Spinal cord (tissue), 10 donors: ENCODE data around the gene LRATD1. TPM values are rescaled to one million over a fixed set of nuclear protein-coding genes. Genes with fewer than 3 reads are reported as not detected.

Experiments used
- DNase-seq, 6 donors: peaks; one replicate each; pipeline versions ENCODE4 v3.0.0 to v3.0.0-alpha.2; 2013 to 2015; ENCODE audit warnings: low spot score in 6 of 6, low read depth in 4 of 6
- H3K27ac ChIP-seq: one replicate; pipeline ENCODE4 v1.5.1; 2013; ENCODE audit warnings: low read depth, low read length, control low read depth
- H3K27me3 ChIP-seq: one replicate; pipeline ENCODE4 v1.6.1; 2013; ENCODE audit warnings: low read length; ENCODE audit not compliant: control insufficient read depth, insufficient read depth
- H3K36me3 ChIP-seq: one replicate; pipeline ENCODE4 v1.6.1; 2013; ENCODE audit warnings: low read length; ENCODE audit not compliant: control insufficient read depth, insufficient read depth
- H3K4me1 ChIP-seq: one replicate; pipeline ENCODE4 v1.6.1; 2013; ENCODE audit warnings: low read length; ENCODE audit not compliant: control insufficient read depth, insufficient read depth
- H3K4me3 ChIP-seq: one replicate; pipeline ENCODE4 v1.5.1; 2013; ENCODE audit warnings: low read depth, low read length, control low read depth
- H3K9me3 ChIP-seq: one replicate; pipeline ENCODE4 v1.6.1; 2013; ENCODE audit warnings: low read length; ENCODE audit not compliant: control insufficient read depth, insufficient read depth
- WGBS: methylation state at CpG from one replicate; pipeline ENCODE4 v1.1.5; 2013; ENCODE audit warnings: missing lambda C conversion rate; ENCODE audit not compliant: insufficient coverage; 5-methylcytosine and 5-hydroxymethylcytosine counted together
- polyA plus RNA-seq, 2 donors: library from polyadenylated mRNA; unstranded; fragments of 120-200 nt; gene quantifications; one replicate each; pipeline ENCODE4 v1.2.1, GENCODE V29; 2013; ENCODE audit not compliant: insufficient read length in 2 of 2
- total RNA-seq, 2 donors: library from RNA; depleted of rRNA in 1 of 2; stranded (reverse); fragments of 120-200 nt in 1 of 2; fragments of >200 nt in 1 of 2; gene quantifications; one replicate each; pipeline versions ENCODE4 v1.2.3 to v1.2.4, GENCODE V29; 2013 to 2014
- donor health status: healthy.

Gene LRATD1
- total and polyA plus RNA-seq, 4 donors = 15.8 to 66.8 (median 42.1) TPM

GRCh38 chr2:14678761-14679160, 46.2 kb downstream of the LRATD1 start:
- DNase-seq = no peak
- H3K27me3 ChIP-seq = no peaks in the 10 kb centered on the region
- no peak overlapping the region for H3K27ac ChIP-seq
- H3K4me1 ChIP-seq = no peaks in the 10 kb centered on the region
- H3K36me3 ChIP-seq = no peaks in the 10 kb centered on the region
- H3K4me3 ChIP-seq = no peak overlapping the region
- no CpG with 5 or more reads among the region's 1 CpG for WGBS
- no peaks in the 10 kb centered on the region for H3K9me3 ChIP-seq

- Histone ChIP-seq H3K4me3 (no peak overlapping the region), H3K27me3 (no peaks in the 10 kb centered on the region), H3K9me3 (no peaks in the 10 kb centered on the region), H3K4me1 (no peaks in the 10 kb centered on the region), H3K27ac (no peak overlapping the region), H3K36me3 (no peaks in the 10 kb centered on the region)
- 96% methylated on average over 3 of the region's 3 CpGs for WGBS
- DNase-seq = no peak
These were observed 49.1 kb downstream of the LRATD1 start for GRCh38 chr2:14681608-14682007.
